ENCODE data around the gene BANK1.
"Not testable (repeated sequence)": the region's sequence is repeated elsewhere in the genome, so short reads cannot be mapped to it uniquely, and the experiment has no call there.

BANK1 gene

GRCh38 chr4:101824500-101824899 lies 34.0 kb downstream of the BANK1 start:
- DNase-seq, result no peak

- no peak for DNase-seq
These were observed 35.4 kb downstream of the BANK1 start for GRCh38 chr4:101825953-101826352.

GRCh38 chr4:101831816-101832215 lies 41.3 kb downstream of the BANK1 start:
- no peak for DNase-seq

GRCh38 chr4:101833480-101833879 lies 43.0 kb downstream of the BANK1 start:
- DNase-seq, result no peak

GRCh38 chr4:101835121-101835904 lies 44.8 kb downstream of the BANK1 start:
- peak in 2 of 3 experiments; percentile 18 to 71 for DNase-seq

- no peak for DNase-seq
These were observed 52.5 kb downstream of the BANK1 start for GRCh38 chr4:101843054-101843453.

GRCh38 chr4:101846550-101846949 lies 56.0 kb downstream of the BANK1 start:
- no peak for DNase-seq

- no peak for DNase-seq
These were observed 60.2 kb downstream of the BANK1 start for GRCh38 chr4:101850698-101851097.

GRCh38 chr4:101851672-101852071 lies 61.1 kb downstream of the BANK1 start:
- no peak for DNase-seq

- DNase-seq, result no peak
These were observed 62.5 kb downstream of the BANK1 start for GRCh38 chr4:101853028-101853427.

- DNase-seq, result no peak
These were observed 63.2 kb downstream of the BANK1 start for GRCh38 chr4:101853691-101854090.

GRCh38 chr4:101855239-101855638 lies 64.7 kb downstream of the BANK1 start:
- DNase-seq, result no peak

- DNase-seq, result no peak
These were observed 65.6 kb downstream of the BANK1 start for GRCh38 chr4:101856149-101856548.

- no peak for DNase-seq
These were observed 66.6 kb downstream of the BANK1 start for GRCh38 chr4:101857176-101857575.

GRCh38 chr4:101858641-101859040 lies 68.1 kb downstream of the BANK1 start:
- no peak for DNase-seq

GRCh38 chr4:101862595-101862994 lies 72.1 kb downstream of the BANK1 start:
- DNase-seq, result no peak

- DNase-seq, result no peak
These were observed 74.1 kb downstream of the BANK1 start for GRCh38 chr4:101864660-101865059.

- DNase-seq, result no peak
These were observed 75.1 kb downstream of the BANK1 start for GRCh38 chr4:101865501-101866062.

- no peak for DNase-seq
These were observed 80.3 kb downstream of the BANK1 start for GRCh38 chr4:101870874-101871273.

GRCh38 chr4:101871962-101872676 lies 81.6 kb downstream of the BANK1 start:
- no peak for DNase-seq

GRCh38 chr4:101885574-101885973 lies 95.0 kb downstream of the BANK1 start:
- DNase-seq, result peak in 1 of 3 experiments; percentile 52

GRCh38 chr4:101886826-101887225 lies 96.3 kb downstream of the BANK1 start:
- no peak for DNase-seq

- no peak for DNase-seq
These were observed 97.9 kb downstream of the BANK1 start for GRCh38 chr4:101888472-101888871.

GRCh38 chr4:101905527-101905926 lies 115.0 kb downstream of the BANK1 start:
- not testable (repeated sequence) for DNase-seq
